ENCODE measurements around the gene AUTS2. TPM values are rescaled to one million over a fixed set of nuclear protein-coding genes. Genes with fewer than 3 reads are reported as not detected.

The AUTS2 gene
- total and polyA plus RNA-seq, 2 of the 8 experiments (the other 6 are each of a cell fraction or from before 2014, with no cell fraction given): 25.9 to 101 TPM

- H3K23me2 ChIP-seq (ENCODE audit: low read depth, low read length): no peaks in the 10 kb centered on the region
- TF ChIP-seq, protein P1, sequence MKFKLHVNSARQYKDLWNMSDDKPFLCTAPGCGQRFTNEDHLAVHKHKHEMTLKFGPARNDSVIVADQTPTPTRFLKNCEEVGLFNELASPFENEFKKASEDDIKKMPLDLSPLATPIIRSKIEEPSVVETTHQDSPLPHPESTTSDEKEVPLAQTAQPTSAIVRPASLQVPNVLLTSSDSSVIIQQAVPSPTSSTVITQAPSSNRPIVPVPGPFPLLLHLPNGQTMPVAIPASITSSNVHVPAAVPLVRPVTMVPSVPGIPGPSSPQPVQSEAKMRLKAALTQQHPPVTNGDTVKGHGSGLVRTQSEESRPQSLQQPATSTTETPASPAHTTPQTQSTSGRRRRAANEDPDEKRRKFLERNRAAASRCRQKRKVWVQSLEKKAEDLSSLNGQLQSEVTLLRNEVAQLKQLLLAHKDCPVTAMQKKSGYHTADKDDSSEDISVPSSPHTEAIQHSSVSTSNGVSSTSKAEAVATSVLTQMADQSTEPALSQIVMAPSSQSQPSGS (IDR thresholded peaks at IDR 0.05; ENCODE audit: low read length): no peak
- TF ChIP-seq RAD21 (IDR thresholded peaks at IDR 0.05 in 1 of 2, conservative IDR thresholded peaks at IDR 0.05 in 1 of 2; ENCODE audit: low read depth in 2 of 2, low read length in 2 of 2): no peak
- no peak for TF ChIP-seq KDM1A (IDR thresholded peaks at IDR 0.05; ENCODE audit: borderline replicate concordance, low read length)
- no peak for TF ChIP-seq RXRA (IDR thresholded peaks at IDR 0.05; ENCODE audit: insufficient read depth, low read depth, low read length)
- no peak for TF ChIP-seq SIRT6 (IDR thresholded peaks at IDR 0.05; ENCODE audit: low read length)
- TF ChIP-seq EP300 (IDR thresholded peaks at IDR 0.05; ENCODE audit: borderline replicate concordance in 1 of 2, low read depth in 2 of 2, low read length in 2 of 2): no peak
- no peak for TF ChIP-seq E2F6 (IDR thresholded peaks at IDR 0.05)
- no peak for TF ChIP-seq TCF12 (IDR thresholded peaks at IDR 0.05; ENCODE audit: low read depth, low read length)
- no peak for TF ChIP-seq POU5F1 (IDR thresholded peaks at IDR 0.05; ENCODE audit: low read depth, low read length)
- no peak for TF ChIP-seq MAFK (IDR thresholded peaks at IDR 0.05; ENCODE audit: low read depth, low read length)
- TF ChIP-seq SRF (IDR thresholded peaks at IDR 0.05; ENCODE audit: low read depth, low read length): no peak
Measured at GRCh38 chr7:70389531-70390151, 791.4 kb downstream of the AUTS2 start.

More at GRCh38 chr7:70389531-70390151, 791.4 kb downstream of the AUTS2 start:
- Histone ChIP-seq H3K4me2 (ENCODE audit: insufficient read depth in 1 of 2, low read depth in 2 of 2, low read length in 2 of 2) (no peak overlapping the region), H4K5ac (ENCODE audit: insufficient read length, low read depth, low read length) (no peak overlapping the region), H3K18ac (ENCODE audit: extremely low read depth, low read length) (no peak overlapping the region), H2BK120ac (replicated peaks; ENCODE audit: low read depth, low read length) (no peak overlapping the region), H3K23ac (ENCODE audit: insufficient read length) (no peak overlapping the region), H2AFZ (ENCODE audit: low read length) (no peak overlapping the region), H3K79me2 (ENCODE audit: control insufficient read depth in 1 of 2, insufficient read depth in 2 of 2, low read length in 2 of 2) (no peaks in the 10 kb centered on the region), H2BK20ac (ENCODE audit: low read length) (no peak overlapping the region), H3K9me3 (ENCODE audit: insufficient read depth in 2 of 2, low read depth in 1 of 2, low read length in 1 of 2) (no peaks in the 10 kb centered on the region), H3K36me3 (ENCODE audit: control insufficient read depth in 2 of 4, insufficient read depth in 4 of 4, low read length in 3 of 4) (no peaks in the 10 kb centered on the region), H3K4me3 (ENCODE audit: extremely low read depth in 1 of 4, insufficient read depth in 2 of 4, low read depth in 3 of 4, low read length in 4 of 4) (no peak overlapping the region), H2AK5ac (ENCODE audit: low read depth, low read length) (no peak overlapping the region), H4K91ac (replicated peaks; ENCODE audit: insufficient read length, low read length) (no peak overlapping the region), H4K20me1 (replicated peaks in 1 of 2; ENCODE audit: control insufficient read depth in 1 of 2, insufficient read depth in 2 of 2, low read length in 2 of 2) (no peaks in the 10 kb centered on the region), H3K4me1 (replicated peaks in 1 of 4; ENCODE audit: control insufficient read depth in 3 of 4, insufficient read depth in 4 of 4, low read length in 3 of 4) (peaks cover 0 to 7% (median 2%) of the 10 kb centered on the region in 4 experiments; a peak in 1 of 7 replicates), H3K56ac (replicated peaks; ENCODE audit: insufficient read length, low read depth, low read length) (no peak overlapping the region), H2BK15ac (ENCODE audit: low read length) (no peak overlapping the region), H2BK5ac (ENCODE audit: low read depth, low read length) (no peak overlapping the region), H3K4ac (replicated peaks; ENCODE audit: insufficient read length, low read depth, low read length) (no peak overlapping the region), H3K14ac (ENCODE audit: insufficient read length) (no peak overlapping the region), H3K79me1 (ENCODE audit: low read depth, low read length) (no peaks in the 10 kb centered on the region), H3K27ac (ENCODE audit: low read depth, low read length) (no peak overlapping the region), H3K27me3 (replicated peaks in 1 of 4; ENCODE audit: control insufficient read depth in 3 of 4, extremely low read depth in 1 of 4, insufficient read depth in 3 of 4, low read length in 3 of 4) (no peaks in the 10 kb centered on the region; a peak in 1 of 7 replicates), H3K9ac (replicated peaks in 1 of 4; ENCODE audit: extremely low read depth in 1 of 4, low read depth in 3 of 4, low read length in 3 of 4) (no peak overlapping the region), H4K8ac (ENCODE audit: extremely low read depth, insufficient read depth, low read length) (no peak overlapping the region), H2BK12ac (ENCODE audit: low read depth, low read length) (no peak overlapping the region)
- ChIA-PET CTCF (ENCODE audit: partially characterized antibody) (interaction anchor here (0.6 kb wide), 2 partner anchors 8 to 1951 kb away, joined by 3 read pairs; no protein-coding TSS in a partner anchor), POLR2A (ENCODE audit: partially characterized antibody) (no interaction called here)
- 92% methylated on average over 4 of the region's 4 CpGs; no CpG with 5 or more reads in 1 of the 2 experiments for WGBS, 2 experiments (ENCODE audit: extremely low coverage in 1 of 2, insufficient coverage in 1 of 2, insufficient read length in 1 of 2, insufficient replicate concordance in 2 of 2, low coverage in 1 of 2, low lambda C conversion rate in 2 of 2, missing lambda C conversion rate in 1 of 2)
- DNase-seq (ENCODE audit: low read depth in 1 of 2, low spot score in 2 of 2) (no peak), FAIRE-seq (no peak)
